K562 (cell line): ENCODE results near the gene ARMC9. TPM values are rescaled to one million over a fixed set of nuclear protein-coding genes. Genes with fewer than 3 reads are reported as not detected.

Experiments
- ATAC-seq: fragments of 200-7000 bp; cut with Tn5 transposase; 3 replicates; pipeline ENCODE4 v1.9.1; 2020; ENCODE audit warnings: moderate library complexity
- BruUV-seq: library from RNA; stranded (reverse); fragments of 400-500 nt; replicated peaks from 2 replicates; lab custom pipeline; 2021; lab: Mats Ljungman, UMichigan
- CTCF ChIA-PET: fragments of 300-600 bp; formaldehyde crosslinking; extraction: SDS; loops from one replicate; lab custom pipeline; 2021; ENCODE audit warnings: low intra/inter-chr PET ratio; lab: Yijun Ruan, JAX
- POLR2A ChIA-PET: fragments of 300-600, 350-650 bp; sonication (Branson Sonifier 250); formaldehyde crosslinking; extraction: SDS; loops from one replicate; lab custom pipeline; 2021; ENCODE audit warnings: antibody characterized with exemption, inconsistent platforms; lab: Yijun Ruan, JAX
- DNase-seq, 4 experiments: peaks; one replicate each; pipeline versions ENCODE4 v3.0.0 to v3.0.0-alpha.2; 2011 to 2018; ENCODE audit warnings: low spot score in 3 of 4, mixed read lengths in 3 of 4; ENCODE audit errors: extremely low read depth in 1 of 4
- FAIRE-seq: peaks from 2 replicates; lab custom pipeline; 2011; peaks lifted over from hg19 to GRCh38; lab: Jason Lieb, UNC
- H2AFZ ChIP-seq: 2 replicates; pipeline ENCODE4 v1.6.0; 2011; ENCODE audit warnings: low read depth, low read length, control low read depth, inconsistent platforms
- H3K27ac ChIP-seq: fragments of 200-600 bp; 3 replicates; pipeline ENCODE4 v1.8.0; 2011; ENCODE audit warnings: low read depth, mild to moderate bottlenecking, control low read depth, inconsistent platforms, low read length, moderate library complexity, mixed read lengths; ENCODE audit errors: extremely low read depth
- H3K27me3 ChIP-seq, 2 experiments: fragments of 300-600 bp in 1 of 2; 2 replicates in 1 of 2; 3 replicates in 1 of 2; pipeline versions ENCODE4 v1.6.0 to v1.8.0; 2011; ENCODE audit warnings: inconsistent platforms in 2 of 2, low read length in 2 of 2, mild to moderate bottlenecking in 1 of 2, mixed read lengths in 1 of 2, moderate library complexity in 1 of 2; ENCODE audit not compliant: control insufficient read depth in 2 of 2, insufficient read depth in 2 of 2
- H3K36me3 ChIP-seq: fragments of 300-600 bp; 3 replicates; pipeline ENCODE4 v1.8.0; 2011; ENCODE audit warnings: mild to moderate bottlenecking, low read length, inconsistent platforms; ENCODE audit not compliant: control insufficient read depth, insufficient read depth
- H3K4me1 ChIP-seq, 2 experiments: fragments of 200-600 bp in 1 of 2; replicated peaks in 1 of 2; 2 replicates in 1 of 2; 3 replicates in 1 of 2; pipeline versions ENCODE4 v1.5.1 to v1.8.0; 2011; ENCODE audit warnings: inconsistent platforms in 2 of 2, low read length in 2 of 2, mild to moderate bottlenecking in 1 of 2, mixed read lengths in 1 of 2, moderate library complexity in 1 of 2; ENCODE audit not compliant: control insufficient read depth in 2 of 2, insufficient read depth in 2 of 2
- H3K4me2 ChIP-seq: 2 replicates; pipeline ENCODE4 v1.6.1; 2011; ENCODE audit warnings: low read length, control low read depth, inconsistent platforms, mixed read lengths; ENCODE audit not compliant: insufficient read depth
- H3K4me3 ChIP-seq: fragments of 200-600 bp; sonication (generic), shearing (Covaris generic); 2 replicates; pipeline ENCODE4 v1.5.1; 2016; ENCODE audit warnings: control low read depth, inconsistent platforms
- H3K79me2 ChIP-seq: fragments of 200-600 bp; 3 replicates; pipeline ENCODE4 v1.8.0; 2011; ENCODE audit warnings: low read length, inconsistent platforms; ENCODE audit not compliant: control insufficient read depth, insufficient read depth
- H3K9ac ChIP-seq, 2 experiments: 2 replicates each; pipeline versions ENCODE4 v1.6.0 to v1.6.1; 2011; ENCODE audit warnings: low read depth in 2 of 2, low read length in 2 of 2, control low read depth in 1 of 2, inconsistent platforms in 1 of 2, mild to moderate bottlenecking in 1 of 2, mixed read lengths in 1 of 2; ENCODE audit not compliant: insufficient read depth in 1 of 2
- H3K9me1 ChIP-seq: one replicate; pipeline ENCODE4 v1.6.0; 2011; ENCODE audit warnings: inconsistent platforms, mild to moderate bottlenecking, low read length, moderate library complexity; ENCODE audit not compliant: control insufficient read depth, insufficient read depth
- H3K9me3 ChIP-seq: replicated peaks from 2 replicates; pipeline ENCODE4 v1.5.1; 2011; ENCODE audit warnings: low read depth, low read length, inconsistent platforms; ENCODE audit not compliant: control insufficient read depth, insufficient read depth
- H4K20me1 ChIP-seq: replicated peaks from 2 replicates; pipeline ENCODE4 v1.6.1; 2011; ENCODE audit warnings: low read length, inconsistent platforms, mixed read lengths; ENCODE audit not compliant: control insufficient read depth, insufficient read depth
- FOS ChIP-seq: IDR thresholded peaks from 3 replicates; pipeline ENCODE4 v1.6.1; 2011; ENCODE audit not compliant: insufficient read length; ENCODE audit errors: extremely low read depth
- HDAC6 ChIP-seq: IDR thresholded peaks from 2 replicates; pipeline ENCODE4 v1.6.1; 2012; ENCODE audit warnings: low read depth, mild to moderate bottlenecking, control low read depth, inconsistent platforms, low read length, moderate library complexity
- HNRNPH1 ChIP-seq: fragments of 200-400 bp; formaldehyde crosslinking; optimal IDR thresholded peaks from 2 replicates; pipeline ENCODE3; 2017; ENCODE audit warnings: low read depth, mild to moderate bottlenecking, low read length, moderate library complexity
- KDM5B ChIP-seq: fragments of 200-600 bp; sonication (generic); IDR thresholded peaks from 2 replicates; pipeline ENCODE4 v1.6.1; 2012; ENCODE audit warnings: low read depth, mild to moderate bottlenecking, moderate library complexity, low read length, control low read depth, inconsistent platforms; ENCODE audit not compliant: insufficient replicate concordance
- L3MBTL2 ChIP-seq: fragments of 450-650 bp; IDR thresholded peaks from 2 replicates; pipeline ENCODE4 v1.6.1; 2016; ENCODE audit warnings: mild to moderate bottlenecking, moderate library complexity
- PURB ChIP-seq: sonication (generic); formaldehyde crosslinking; IDR thresholded peaks from 2 replicates; pipeline ENCODE4 v1.9.0; 2021; ENCODE audit warnings: low read depth, mild to moderate bottlenecking, missing genetic modification reagents
- RNF2 ChIP-seq: sonication (generic); IDR thresholded peaks from 2 replicates; pipeline ENCODE4 v1.6.1; 2016
- SMARCB1 ChIP-seq: IDR thresholded peaks from 2 replicates; pipeline ENCODE4 v1.6.1; 2011; ENCODE audit warnings: improper control_type of control experiment, low read depth; ENCODE audit not compliant: insufficient read length
- SREBF1 ChIP-seq: fragments of 150-350 bp; IDR thresholded peaks from 2 replicates; pipeline ENCODE4 v1.6.1; 2014; ENCODE audit warnings: antibody characterized with exemption, low read depth, low read length, borderline replicate concordance
- ZBED1 ChIP-seq: IDR thresholded peaks from 2 replicates; pipeline ENCODE4 v1.6.1; 2014
- ZNF224 ChIP-seq: sonication (generic); formaldehyde crosslinking; IDR thresholded peaks from 2 replicates; pipeline ENCODE4 v1.8.0; 2022; ENCODE audit warnings: mild to moderate bottlenecking, missing genetic modification reagents
- ZNF77 ChIP-seq: fragments of 250-450 bp; sonication (Bioruptor Pico); IDR thresholded peaks from 2 replicates; pipeline ENCODE4 v1.5.0; 2020
- WGBS: fragments of 100-300 bp; shearing (Covaris generic); methylation state at CpG from one replicate; pipeline ENCODE4 v1.1.6; 2016; ENCODE audit warnings: low coverage, mixed read lengths; ENCODE audit not compliant: insufficient coverage; ENCODE audit errors: missing lambda C conversion rate; 5-methylcytosine and 5-hydroxymethylcytosine counted together
- in situ Hi-C: fragments of 300-500 bp; cut with MboI; formaldehyde crosslinking; loops from 4 replicates; pipeline ENCODE4 v1.15.0; 2018; ENCODE audit warnings: inconsistent platforms, mixed read lengths
- intact Hi-C: fragments of 100-400 bp; cut with micrococcal nuclease; formaldehyde crosslinking; loops from 2 replicates; pipeline ENCODE4 v1.14.2; 2022
- polyA plus RNA-seq, 8 experiments: library from polyadenylated mRNA; depleted of rRNA in 4 of 8; stranded (reverse) in 5 of 8; unstranded in 3 of 8; fragments of >200 nt; fragmentation: Nextera tagmentation in 2 of 8; fragmentation: Illumina TruSeq in 1 of 8; extraction: Ambion mirVana in 2 of 8; extraction: Trizol in 1 of 8; gene quantifications; 2 replicates each; pipeline versions ENCODE4 v1.2.1 to v1.2.3, GENCODE V29; 2011 to 2014; ENCODE audit warnings: inconsistent platforms in 1 of 8, missing spikeins in 1 of 8
- total RNA-seq, 7 experiments: library from RNA; depleted of rRNA in 6 of 7; stranded (reverse); fragments of >200 nt in 6 of 7; fragmentation: Illumina TruSeq in 2 of 7; extraction: Trizol in 2 of 7; gene quantifications; 2 replicates each; pipeline versions ENCODE4 v1.2.1 to v1.2.3, GENCODE V29; 2011 to 2021; ENCODE audit warnings: low replicate concordance in 1 of 7
- TF ChIP-seq, protein P1 (sequence below), 2 experiments: fragments of 450-650 bp in 1 of 2; sonication (generic) in 1 of 2; formaldehyde crosslinking in 1 of 2; IDR thresholded peaks in 1 of 2; conservative IDR thresholded peaks in 1 of 2; 2 replicates each; pipeline versions ENCODE4 v1.6.1 to v1.8.1; 2016 to 2023; ENCODE audit warnings: mild to moderate bottlenecking in 2 of 2, moderate library complexity in 2 of 2, inconsistent platforms in 1 of 2, missing genetic modification reagents in 1 of 2
- TF ChIP-seq, protein P2 (sequence below): fragments of 250-450 bp; sonication (Bioruptor Pico); IDR thresholded peaks from 2 replicates; pipeline ENCODE4 v1.8.0; 2022; ENCODE audit warnings: moderate library complexity, mild to moderate bottlenecking, inconsistent platforms
- TF ChIP-seq, protein P3 (sequence below): fragments of 250-450 bp; sonication (Bioruptor Pico); IDR thresholded peaks from 2 replicates; pipeline ENCODE4 v1.4.0; 2020; ENCODE audit warnings: mild to moderate bottlenecking, moderate library complexity

The ARMC9 gene
- total and polyA plus RNA-seq, 9 of the 15 experiments (the other 6 are each of a cell fraction or from before 2014, with no cell fraction given): 0.36 to 2.3 (median 1.1) TPM

DNA sequence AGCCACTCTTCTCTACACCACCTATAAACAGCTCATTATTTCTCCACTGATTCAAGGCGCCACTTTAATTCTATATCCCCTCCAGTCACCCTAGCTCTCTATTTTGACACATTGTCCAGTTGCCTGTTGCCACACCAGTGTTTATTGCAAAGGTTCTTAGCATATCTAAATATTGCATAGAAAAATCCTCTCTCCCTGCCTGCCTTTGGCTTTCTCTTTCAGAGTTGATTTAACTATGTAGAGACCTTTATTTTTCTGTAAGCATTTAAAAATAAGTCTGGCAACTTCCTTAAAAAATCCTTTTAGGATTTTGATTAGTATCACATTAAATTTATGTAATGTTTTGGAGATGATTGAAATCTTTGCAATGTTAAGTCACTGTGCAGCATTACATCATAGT is 149.2 kb downstream of the ARMC9 start:
- Histone ChIP-seq H3K27ac (no peak overlapping the region), H3K4me3 (no peak overlapping the region), H2AFZ (no peak overlapping the region), H3K9ac (no peak overlapping the region), H3K9me3 (peaks cover 1% of the 10 kb centered on the region; the same call in 1 of the 2 replicates), H4K20me1 (no peaks in the 10 kb centered on the region), H3K27me3 (peaks cover 0 to 4% of the 10 kb centered on the region in 2 experiments; a peak in 1 of 5 replicates), H3K79me2 (no peaks in the 10 kb centered on the region), H3K4me1 (peaks cover 0 to 5% of the 10 kb centered on the region in 2 experiments; a peak in 2 of 5 replicates), H3K36me3 (no peaks in the 10 kb centered on the region), H3K9me1 (no peaks in the 10 kb centered on the region), H3K4me2 (no peak overlapping the region)
- TF ChIP-seq SMARCB1 (no peak), HDAC6 (no peak), ZBED1 (no peak), RNF2 (no peak), PURB (no peak), ZNF77 (CRISPR knock-in tag) (no peak), FOS (no peak), ZNF224 (CRISPR knock-in tag) (no peak), KDM5B (no peak), L3MBTL2 (no peak), SREBF1 (no peak), HNRNPH1 (no peak)
- TF ChIP-seq, protein P1, sequence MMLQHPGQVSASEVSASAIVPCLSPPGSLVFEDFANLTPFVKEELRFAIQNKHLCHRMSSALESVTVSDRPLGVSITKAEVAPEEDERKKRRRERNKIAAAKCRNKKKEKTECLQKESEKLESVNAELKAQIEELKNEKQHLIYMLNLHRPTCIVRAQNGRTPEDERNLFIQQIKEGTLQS (IDR thresholded peaks at IDR 0.05): no peak
- TF ChIP-seq, protein P1 (CRISPR knock-in tag; conservative IDR thresholded peaks at IDR 0.05): no peak
- TF ChIP-seq, protein P2, sequence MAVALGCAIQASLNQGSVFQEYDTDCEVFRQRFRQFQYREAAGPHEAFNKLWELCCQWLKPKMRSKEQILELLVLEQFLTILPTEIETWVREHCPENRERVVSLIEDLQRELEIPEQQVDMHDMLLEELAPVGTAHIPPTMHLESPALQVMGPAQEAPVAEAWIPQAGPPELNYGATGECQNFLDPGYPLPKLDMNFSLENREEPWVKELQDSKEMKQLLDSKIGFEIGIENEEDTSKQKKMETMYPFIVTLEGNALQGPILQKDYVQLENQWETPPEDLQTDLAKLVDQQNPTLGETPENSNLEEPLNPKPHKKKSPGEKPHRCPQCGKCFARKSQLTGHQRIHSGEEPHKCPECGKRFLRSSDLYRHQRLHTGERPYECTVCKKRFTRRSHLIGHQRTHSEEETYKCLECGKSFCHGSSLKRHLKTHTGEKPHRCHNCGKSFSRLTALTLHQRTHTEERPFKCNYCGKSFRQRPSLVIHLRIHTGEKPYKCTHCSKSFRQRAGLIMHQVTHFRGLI (CRISPR knock-in tag): no peak
- TF ChIP-seq, protein P3, sequence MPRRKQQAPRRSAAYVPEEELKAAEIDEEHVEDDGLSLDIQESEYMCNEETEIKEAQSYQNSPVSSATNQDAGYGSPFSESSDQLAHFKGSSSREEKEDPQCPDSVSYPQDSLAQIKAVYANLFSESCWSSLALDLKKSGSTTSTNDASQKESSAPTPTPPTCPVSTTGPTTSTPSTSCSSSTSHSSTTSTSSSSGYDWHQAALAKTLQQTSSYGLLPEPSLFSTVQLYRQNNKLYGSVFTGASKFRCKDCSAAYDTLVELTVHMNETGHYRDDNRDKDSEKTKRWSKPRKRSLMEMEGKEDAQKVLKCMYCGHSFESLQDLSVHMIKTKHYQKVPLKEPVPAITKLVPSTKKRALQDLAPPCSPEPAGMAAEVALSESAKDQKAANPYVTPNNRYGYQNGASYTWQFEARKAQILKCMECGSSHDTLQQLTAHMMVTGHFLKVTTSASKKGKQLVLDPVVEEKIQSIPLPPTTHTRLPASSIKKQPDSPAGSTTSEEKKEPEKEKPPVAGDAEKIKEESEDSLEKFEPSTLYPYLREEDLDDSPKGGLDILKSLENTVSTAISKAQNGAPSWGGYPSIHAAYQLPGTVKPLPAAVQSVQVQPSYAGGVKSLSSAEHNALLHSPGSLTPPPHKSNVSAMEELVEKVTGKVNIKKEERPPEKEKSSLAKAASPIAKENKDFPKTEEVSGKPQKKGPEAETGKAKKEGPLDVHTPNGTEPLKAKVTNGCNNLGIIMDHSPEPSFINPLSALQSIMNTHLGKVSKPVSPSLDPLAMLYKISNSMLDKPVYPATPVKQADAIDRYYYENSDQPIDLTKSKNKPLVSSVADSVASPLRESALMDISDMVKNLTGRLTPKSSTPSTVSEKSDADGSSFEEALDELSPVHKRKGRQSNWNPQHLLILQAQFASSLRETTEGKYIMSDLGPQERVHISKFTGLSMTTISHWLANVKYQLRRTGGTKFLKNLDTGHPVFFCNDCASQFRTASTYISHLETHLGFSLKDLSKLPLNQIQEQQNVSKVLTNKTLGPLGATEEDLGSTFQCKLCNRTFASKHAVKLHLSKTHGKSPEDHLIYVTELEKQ (CRISPR knock-in tag): no peak
- ATAC-seq (no peak), FAIRE-seq (no peak), DNase-seq (no peak)
- 0% methylated on average over 1 of the region's 1 CpG for WGBS
- BruUV-seq: no TSS peak
- ChIA-PET CTCF (no interaction called here), POLR2A (interaction anchor here (0.6 to 1.7 kb wide), 2 partner anchors 9 to 10 kb away, joined by 3 to 5 read pairs; no protein-coding TSS in a partner anchor)
- in situ Hi-C loops: no loop called here
- intact Hi-C loops: no loop called here
